Raji (cell line): Measurements from ENCODE around the gene ATP4B.

ENCODE experiments used
- POLR2A ChIP-seq: IDR thresholded peaks from 2 replicates; pipeline ENCODE4 v1.6.1; 2011; ENCODE audit warnings: low read depth, low read length, control low read depth; ENCODE audit not compliant: insufficient read depth

The ATP4B gene

GRCh38 chr13:113610266-113610665 is 47.7 kb downstream of the ATP4B start:
- TF ChIP-seq POLR2A, result no peak

- TF ChIP-seq POLR2A, result no peak
These were observed 48.4 kb downstream of the ATP4B start for GRCh38 chr13:113609616-113610015.

GRCh38 chr13:113608967-113609533 is 48.9 kb downstream of the ATP4B start:
- no peak for TF ChIP-seq POLR2A

GRCh38 chr13:113607889-113608635 is 49.9 kb downstream of the ATP4B start:
- TF ChIP-seq POLR2A, result no peak

GRCh38 chr13:113607056-113607888 is 50.7 kb downstream of the ATP4B start:
- no peak for TF ChIP-seq POLR2A

- TF ChIP-seq POLR2A, result no peak
These were observed 52.0 kb downstream of the ATP4B start for GRCh38 chr13:113605866-113606438.

- no peak for TF ChIP-seq POLR2A
These were observed 52.5 kb downstream of the ATP4B start for GRCh38 chr13:113605461-113605860.

- TF ChIP-seq POLR2A, result no peak
These were observed 53.8 kb downstream of the ATP4B start for GRCh38 chr13:113604186-113604585.

GRCh38 chr13:113603116-113603710 is 54.8 kb downstream of the ATP4B start:
- no peak for TF ChIP-seq POLR2A

GRCh38 chr13:113602291-113602988 is 55.6 kb downstream of the ATP4B start:
- no peak for TF ChIP-seq POLR2A

GRCh38 chr13:113601166-113602070 is 56.6 kb downstream of the ATP4B start:
- TF ChIP-seq POLR2A, result no peak

- TF ChIP-seq POLR2A, result no peak
These were observed 58.6 kb downstream of the ATP4B start for GRCh38 chr13:113599391-113599790.
